GM10266 (cell line): ENCODE measurements around the gene SLC27A6.
A peak's percentile ranks its signal among the peaks of the same experiment; 100 is the strongest.
"Not testable (repeated sequence)": the region's sequence is repeated elsewhere in the genome, so short reads cannot be mapped to it uniquely, and the experiment has no call there.

Experiments
- DNase-seq: peaks from one replicate; pipeline ENCODE4 v3.0.0; 2012; ENCODE audit errors: extremely low spot score
- TF ChIP-seq, protein P1 (sequence below): IDR thresholded peaks from 2 replicates; pipeline ENCODE4 v1.5.1; 2012; ENCODE audit warnings: mild to moderate bottlenecking, low read depth; ENCODE audit not compliant: control insufficient read depth, insufficient read depth; ENCODE audit errors: missing control alignments

Gene SLC27A6, protein sequence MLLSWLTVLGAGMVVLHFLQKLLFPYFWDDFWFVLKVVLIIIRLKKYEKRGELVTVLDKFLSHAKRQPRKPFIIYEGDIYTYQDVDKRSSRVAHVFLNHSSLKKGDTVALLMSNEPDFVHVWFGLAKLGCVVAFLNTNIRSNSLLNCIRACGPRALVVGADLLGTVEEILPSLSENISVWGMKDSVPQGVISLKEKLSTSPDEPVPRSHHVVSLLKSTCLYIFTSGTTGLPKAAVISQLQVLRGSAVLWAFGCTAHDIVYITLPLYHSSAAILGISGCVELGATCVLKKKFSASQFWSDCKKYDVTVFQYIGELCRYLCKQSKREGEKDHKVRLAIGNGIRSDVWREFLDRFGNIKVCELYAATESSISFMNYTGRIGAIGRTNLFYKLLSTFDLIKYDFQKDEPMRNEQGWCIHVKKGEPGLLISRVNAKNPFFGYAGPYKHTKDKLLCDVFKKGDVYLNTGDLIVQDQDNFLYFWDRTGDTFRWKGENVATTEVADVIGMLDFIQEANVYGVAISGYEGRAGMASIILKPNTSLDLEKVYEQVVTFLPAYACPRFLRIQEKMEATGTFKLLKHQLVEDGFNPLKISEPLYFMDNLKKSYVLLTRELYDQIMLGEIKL

DNA sequence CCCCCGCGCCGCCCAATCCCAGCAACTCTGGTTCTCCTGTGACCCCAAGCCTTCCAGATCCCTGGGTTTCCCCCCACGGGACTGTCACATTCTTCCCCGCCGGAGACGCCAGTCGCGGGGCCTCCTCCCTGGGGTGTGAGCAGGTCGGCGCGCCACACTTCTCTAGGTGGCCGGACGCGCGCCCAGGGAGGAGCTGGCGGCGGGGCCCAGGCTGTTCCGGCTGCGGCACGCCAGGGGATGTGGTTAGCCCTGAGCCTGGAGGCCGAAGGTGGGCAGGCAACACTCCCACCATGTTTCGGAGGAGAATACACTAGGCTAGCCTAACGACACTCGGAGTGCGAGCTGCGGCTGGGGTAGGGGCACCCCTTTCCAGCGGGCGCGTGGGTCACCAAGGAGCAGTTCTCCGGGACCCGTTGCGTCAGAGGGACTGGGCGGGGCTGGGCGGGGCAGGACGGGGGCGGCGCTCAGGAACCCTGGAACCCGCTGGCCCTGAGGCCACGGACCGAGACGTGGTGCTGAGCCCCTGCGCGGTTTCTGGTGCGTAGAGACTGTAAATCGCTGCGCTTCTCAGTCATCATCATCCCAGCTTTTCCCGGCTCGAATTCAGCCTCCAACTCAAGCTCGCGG is at the start of gene SLC27A6:
SLC27A6 (plus strand) TSS at position 478 of the 627 bp plus-strand sequence. CDS start 650 bp downstream, outside the sequence.
- DNase-seq = peak; percentile 4
- TF ChIP-seq, protein P1, sequence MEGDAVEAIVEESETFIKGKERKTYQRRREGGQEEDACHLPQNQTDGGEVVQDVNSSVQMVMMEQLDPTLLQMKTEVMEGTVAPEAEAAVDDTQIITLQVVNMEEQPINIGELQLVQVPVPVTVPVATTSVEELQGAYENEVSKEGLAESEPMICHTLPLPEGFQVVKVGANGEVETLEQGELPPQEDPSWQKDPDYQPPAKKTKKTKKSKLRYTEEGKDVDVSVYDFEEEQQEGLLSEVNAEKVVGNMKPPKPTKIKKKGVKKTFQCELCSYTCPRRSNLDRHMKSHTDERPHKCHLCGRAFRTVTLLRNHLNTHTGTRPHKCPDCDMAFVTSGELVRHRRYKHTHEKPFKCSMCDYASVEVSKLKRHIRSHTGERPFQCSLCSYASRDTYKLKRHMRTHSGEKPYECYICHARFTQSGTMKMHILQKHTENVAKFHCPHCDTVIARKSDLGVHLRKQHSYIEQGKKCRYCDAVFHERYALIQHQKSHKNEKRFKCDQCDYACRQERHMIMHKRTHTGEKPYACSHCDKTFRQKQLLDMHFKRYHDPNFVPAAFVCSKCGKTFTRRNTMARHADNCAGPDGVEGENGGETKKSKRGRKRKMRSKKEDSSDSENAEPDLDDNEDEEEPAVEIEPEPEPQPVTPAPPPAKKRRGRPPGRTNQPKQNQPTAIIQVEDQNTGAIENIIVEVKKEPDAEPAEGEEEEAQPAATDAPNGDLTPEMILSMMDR = no peak

DNA sequence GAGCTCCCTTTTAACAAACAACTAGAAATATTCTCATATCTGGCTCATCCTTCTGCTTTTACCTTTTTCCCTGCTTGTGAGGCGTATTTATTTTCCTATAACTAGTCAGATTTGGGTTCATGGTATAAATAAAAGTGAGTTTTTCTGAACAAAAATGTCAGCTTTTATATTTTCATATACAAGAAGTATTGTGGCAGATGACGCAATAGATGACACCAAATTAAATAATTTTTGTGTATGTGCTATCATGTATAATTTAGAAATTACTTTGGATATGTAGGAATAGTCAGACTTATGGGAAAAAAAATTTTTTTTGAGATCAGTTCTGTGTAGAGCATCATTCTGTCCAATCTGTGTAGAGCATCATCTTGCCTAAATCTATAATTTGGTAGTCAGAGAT is 45.7 kb upstream of the SLC27A6 start:
- TF ChIP-seq, protein P1 = no peak
- no peak for DNase-seq

- no peak for DNase-seq
Observed at GRCh38 chr5:128920345-128921215, 44.7 kb upstream of the SLC27A6 start.

DNA sequence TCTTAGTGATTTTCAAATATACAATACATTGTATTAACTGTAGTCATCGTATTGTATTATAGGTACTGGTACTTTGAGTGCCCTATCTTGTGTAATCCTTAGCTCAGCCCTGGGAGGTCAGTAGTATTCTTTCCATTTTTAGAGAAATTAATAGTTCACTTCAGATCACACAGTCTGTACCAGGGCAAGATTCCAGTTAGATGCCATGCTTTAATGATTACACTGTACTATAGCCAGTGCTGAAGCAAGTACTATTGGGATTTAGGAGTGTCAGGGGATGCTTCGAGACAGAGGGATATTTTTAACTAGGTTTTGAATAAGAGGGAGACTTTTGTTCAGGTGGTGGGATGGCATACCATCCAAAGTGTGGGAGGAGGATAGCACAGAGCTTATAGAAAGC is 41.0 kb upstream of the SLC27A6 start:
- TF ChIP-seq, protein P1 = no peak
- DNase-seq = no peak

More at GRCh38 chr5:128920345-128921215, 44.7 kb upstream of the SLC27A6 start:
- TF ChIP-seq, protein P1 = no peak

- TF ChIP-seq, protein P1 = no peak
- DNase-seq = no peak
Observed at GRCh38 chr5:128925973-128926372, 39.3 kb upstream of the SLC27A6 start.

GRCh38 chr5:128927644-128928043 is 37.6 kb upstream of the SLC27A6 start:
- TF ChIP-seq, protein P1 = no peak

DNA sequence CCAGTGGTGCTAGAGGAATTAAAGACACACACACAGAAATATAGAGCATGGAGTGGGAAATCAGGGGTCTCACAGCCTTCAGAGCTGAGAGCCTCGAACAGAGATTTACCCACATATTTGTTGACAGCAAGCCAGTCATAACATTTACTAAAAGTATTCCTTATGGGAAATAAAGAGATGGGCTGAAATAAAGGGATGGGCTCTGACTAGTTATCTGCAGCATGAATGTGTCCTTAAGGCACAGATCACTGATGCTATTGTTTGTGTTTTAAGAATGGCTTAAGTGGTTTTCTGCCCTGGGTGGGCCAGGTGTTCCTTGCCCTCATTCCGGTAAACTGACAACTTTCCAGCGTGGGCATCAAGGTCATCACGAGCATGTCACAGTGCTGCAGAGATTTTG is 33.1 kb upstream of the SLC27A6 start:
- not testable (repeated sequence) for DNase-seq

More at GRCh38 chr5:128927644-128928043, 37.6 kb upstream of the SLC27A6 start:
- no peak for DNase-seq

GRCh38 chr5:128943100-128943499 is 22.2 kb upstream of the SLC27A6 start:
- DNase-seq = not testable (repeated sequence)
